HG03432 (cell line): ENCODE results near the gene RINT1.

Source experiments
- ATAC-seq: cut with Tn5 transposase; IDR thresholded peaks from one replicate; pipeline ENCODE4 v1.9.1; 2021; ENCODE audit warnings: mild to moderate bottlenecking, moderate library complexity; ENCODE audit not compliant: unreplicated experiment

Gene RINT1

DNA sequence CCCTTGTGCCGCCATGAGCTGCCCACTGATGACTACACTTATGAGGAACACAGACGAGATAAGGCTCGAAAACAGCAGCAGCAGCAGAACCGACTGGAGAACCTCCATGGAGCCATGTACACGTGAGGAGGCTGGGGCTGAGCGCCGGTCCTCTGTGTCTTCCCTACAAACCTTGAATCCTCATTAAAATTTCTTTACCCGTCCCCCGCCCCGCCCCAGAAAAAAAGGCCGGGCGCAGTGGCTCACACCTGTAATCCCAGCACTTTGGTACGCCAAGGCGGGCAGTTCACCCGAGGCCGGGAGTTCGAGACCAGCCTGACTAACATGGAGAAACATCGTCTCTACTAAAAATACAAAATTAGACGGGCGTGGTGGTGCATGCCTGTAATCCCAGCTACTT lies 1.5 kb upstream of the RINT1 start:
- no peak for ATAC-seq

DNA sequence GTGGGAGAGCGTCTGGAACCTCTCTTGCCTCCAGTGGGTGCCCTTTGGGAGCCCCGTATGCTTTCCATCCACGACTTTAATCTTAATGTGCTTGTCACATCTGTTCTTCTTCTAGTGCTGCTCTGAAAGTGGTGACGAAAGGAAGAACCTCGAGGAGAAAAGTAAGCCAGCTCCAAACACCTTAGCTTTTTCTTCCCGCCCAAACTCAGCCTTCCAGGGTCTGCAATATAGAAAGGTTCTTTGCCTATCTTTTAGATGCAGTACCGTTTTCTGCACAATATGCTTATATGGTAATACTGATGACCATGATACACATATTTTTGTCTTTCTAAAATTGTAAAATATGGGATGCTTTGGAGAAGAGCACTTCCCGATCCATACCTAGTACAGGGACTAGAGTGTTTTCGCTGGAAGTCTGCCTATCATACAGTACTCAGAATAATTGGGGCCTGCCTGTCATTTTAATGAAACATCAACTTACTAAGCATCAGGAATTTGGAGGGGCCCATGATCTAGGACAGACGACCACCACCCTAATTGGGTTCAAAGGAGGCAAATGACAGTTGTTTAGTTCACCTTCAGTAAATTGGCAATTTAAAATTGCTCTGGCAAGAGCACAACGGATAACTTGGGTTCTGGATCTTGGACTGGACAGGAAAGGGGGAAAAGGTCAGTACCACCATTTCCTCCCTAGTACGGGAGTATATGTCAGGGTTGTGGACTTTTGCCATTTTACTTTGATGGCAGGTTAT lies 884 bp downstream of the RINT1 start:
- no peak for ATAC-seq

- no peak for ATAC-seq
Measured at GRCh38 chr7:105538339-105538738, 6.3 kb downstream of the RINT1 start.

GRCh38 chr7:105559926-105560325 lies 27.9 kb downstream of the RINT1 start:
- ATAC-seq: no peak

- ATAC-seq: no peak
Measured at GRCh38 chr7:105565190-105565589, 33.2 kb downstream of the RINT1 start.

GRCh38 chr7:105567024-105567423 lies 35.0 kb downstream of the RINT1 start:
- ATAC-seq: no peak

GRCh38 chr7:105567821-105568220 lies 35.8 kb downstream of the RINT1 start:
- ATAC-seq: no peak

DNA sequence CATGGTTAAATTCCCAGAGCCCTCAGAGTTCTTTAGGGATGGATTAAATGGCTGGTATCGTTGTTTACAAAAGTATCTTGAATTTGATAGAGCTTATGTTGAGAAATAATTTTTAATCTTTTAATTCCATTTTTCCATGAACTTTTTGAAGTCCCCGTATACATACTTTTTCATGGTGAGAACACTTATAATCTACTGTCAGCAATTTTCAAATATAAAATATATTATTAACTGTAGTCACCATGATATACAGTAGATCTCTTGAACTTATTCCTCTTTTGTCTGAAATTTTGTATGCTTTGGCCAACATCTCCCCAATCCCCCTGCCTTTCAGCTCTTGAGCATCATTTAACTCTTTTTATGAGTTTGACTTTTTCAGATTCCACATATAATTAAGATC lies 39.9 kb downstream of the RINT1 start:
- ATAC-seq: no peak

DNA sequence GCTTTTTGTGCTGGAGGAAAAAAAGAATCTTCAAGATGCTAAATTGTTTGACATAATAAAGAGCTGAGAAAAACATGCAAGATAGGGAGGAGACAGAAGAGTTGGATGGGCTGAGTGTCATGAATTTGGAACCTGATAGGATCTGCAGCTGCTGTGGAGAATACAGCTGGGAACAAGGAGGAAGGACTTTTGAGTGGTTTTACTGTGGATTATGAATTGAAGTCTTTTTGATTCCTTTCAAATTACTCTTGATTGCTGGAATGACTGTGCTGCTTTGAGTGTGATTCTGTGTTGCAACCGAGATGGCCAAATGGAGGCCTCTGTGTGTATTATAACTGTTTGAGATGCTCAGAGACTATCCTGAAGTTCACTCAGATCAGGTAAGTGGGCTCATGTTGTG lies 45.2 kb downstream of the RINT1 start:
- no peak for ATAC-seq

GRCh38 chr7:105578496-105578895 lies 46.5 kb downstream of the RINT1 start:
- no peak for ATAC-seq

DNA sequence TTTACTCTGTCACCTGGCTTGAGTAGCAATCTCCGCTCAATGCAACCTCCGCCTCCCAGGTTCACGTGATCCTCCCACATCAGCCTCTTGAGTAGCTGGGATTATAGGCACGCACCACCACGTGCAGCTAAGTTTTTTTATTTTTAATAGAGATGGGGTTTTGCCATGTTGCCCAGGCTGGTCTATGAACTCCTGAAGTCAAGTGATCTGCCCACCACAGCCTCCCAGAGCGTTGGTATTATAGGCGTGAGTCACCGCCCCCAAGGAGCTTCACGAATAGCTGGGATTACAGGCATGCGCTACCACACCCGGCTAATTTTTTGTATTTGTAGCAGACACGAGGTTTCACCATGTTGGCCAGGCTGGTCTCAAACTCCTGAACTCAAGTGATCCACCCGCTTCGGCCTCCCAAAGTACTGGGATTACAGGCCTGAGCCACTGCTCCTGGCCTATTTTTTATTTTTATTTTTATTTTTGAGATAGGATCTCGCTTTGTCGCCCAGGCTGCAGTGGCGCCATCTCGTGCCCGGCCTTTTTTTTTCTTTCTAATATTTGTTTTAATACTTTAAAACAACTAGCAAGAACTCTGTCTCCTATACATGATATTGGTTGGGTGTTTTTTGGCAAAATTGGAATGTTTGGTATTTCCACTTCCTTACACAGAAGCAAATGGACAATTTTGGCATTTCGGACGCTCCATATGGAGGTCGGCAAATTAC lies 48.2 kb downstream of the RINT1 start:
- ATAC-seq: no peak

DNA sequence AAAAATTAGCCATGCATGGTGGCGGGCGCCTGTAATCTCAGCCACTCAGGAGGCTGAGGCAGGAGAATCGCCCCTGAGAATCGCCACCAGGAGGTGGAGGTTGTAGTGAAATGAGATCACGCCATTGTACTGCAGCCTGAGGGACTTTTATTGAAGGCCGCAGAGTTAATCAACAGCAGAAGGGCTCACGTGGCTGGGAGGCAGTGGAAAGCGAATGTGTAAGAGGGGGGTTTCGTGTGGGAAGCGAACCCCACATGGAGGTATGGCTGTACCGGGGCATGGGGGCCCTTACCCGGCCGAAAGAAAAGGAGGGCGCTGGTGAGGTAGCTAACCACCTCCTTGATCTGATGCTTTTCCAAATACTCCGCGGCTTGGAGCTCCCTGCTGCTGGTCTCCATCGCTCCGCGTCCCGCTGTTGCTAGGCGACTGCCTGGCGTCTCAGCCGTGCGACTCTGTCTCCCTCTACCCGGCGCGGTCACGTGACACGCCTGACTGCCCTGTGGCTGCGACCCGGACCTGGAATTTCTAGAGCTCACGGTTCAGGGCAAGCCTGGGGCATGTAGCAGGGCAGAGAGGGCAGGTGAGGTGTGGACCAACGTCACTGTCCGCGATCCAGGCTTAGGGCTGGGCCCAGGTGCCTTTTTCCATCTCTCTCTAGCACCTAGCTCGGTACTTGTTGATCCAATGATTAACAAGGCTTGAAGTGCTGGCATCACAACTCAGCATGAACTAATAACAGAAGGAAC lies 49.2 kb downstream of the RINT1 start, which contains the start of gene EFCAB10:
Gene EFCAB10 (minus strand): TSS at position 428 of the 746 bp plus-strand sequence. CDS start 30 bp downstream, at position 398.
- peak; percentile 90 for ATAC-seq

GRCh38 chr7:105583061-105583460 lies 51.1 kb downstream of the RINT1 start:
- no peak for ATAC-seq

DNA sequence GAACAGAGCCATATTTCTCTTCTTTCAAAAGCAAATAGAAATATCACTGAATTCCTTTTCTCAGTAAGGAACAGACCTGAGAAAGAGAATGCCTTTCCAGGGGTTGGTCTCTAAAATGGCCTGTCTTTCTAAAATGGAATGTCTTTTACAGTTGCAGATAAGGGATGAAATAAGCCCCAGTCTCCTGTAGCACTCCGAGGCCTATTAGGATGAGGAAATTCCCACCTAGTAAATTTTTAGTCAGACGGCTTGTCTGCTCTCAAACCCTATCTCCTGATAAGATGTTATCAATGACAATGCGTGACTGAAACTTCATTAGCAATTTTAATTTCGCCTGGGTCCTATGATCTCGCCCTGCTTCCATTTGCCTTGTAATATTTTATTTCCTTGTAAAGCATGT lies 52.2 kb downstream of the RINT1 start:
- ATAC-seq: no peak

GRCh38 chr7:105585850-105586500 lies 54.0 kb downstream of the RINT1 start:
- ATAC-seq: peak; percentile 34

DNA sequence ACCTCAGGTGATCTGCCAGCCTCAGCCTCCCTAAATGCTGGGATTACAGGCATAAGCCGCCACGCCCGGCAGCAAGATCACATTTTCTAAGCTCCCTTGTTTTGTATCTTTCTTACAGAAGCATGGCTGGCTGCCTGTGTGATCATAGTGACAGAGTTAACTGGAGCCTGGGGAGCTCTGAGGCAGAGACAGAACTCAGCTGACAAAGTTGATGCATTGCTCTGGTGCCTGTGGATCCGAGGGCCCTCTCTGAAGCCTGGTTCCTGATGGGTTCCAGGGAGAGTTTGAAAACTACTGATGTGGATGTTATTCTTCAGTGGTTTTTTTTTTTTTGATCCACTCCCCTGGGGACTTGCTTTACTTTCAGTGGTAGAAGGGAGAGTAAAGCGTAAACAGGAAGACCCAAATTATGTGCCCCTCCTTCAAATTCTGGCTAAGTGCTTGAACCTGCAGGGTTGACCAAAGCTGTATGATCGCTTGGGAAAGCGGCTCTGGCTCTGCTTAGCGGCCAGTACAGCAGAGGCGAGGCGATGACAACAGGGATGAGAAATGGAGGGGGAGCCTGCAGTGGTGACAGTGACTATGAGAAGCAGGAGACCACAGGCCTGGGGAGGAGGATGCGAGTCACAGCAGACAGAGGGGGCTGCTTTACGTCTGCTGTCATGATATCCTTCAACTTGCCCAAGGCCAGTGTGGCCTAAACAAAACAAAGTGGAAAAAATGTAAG lies 56.1 kb downstream of the RINT1 start:
- no peak for ATAC-seq

- peak; percentile 89 for ATAC-seq
Measured at GRCh38 chr7:105589356-105590077, 57.5 kb downstream of the RINT1 start.

DNA sequence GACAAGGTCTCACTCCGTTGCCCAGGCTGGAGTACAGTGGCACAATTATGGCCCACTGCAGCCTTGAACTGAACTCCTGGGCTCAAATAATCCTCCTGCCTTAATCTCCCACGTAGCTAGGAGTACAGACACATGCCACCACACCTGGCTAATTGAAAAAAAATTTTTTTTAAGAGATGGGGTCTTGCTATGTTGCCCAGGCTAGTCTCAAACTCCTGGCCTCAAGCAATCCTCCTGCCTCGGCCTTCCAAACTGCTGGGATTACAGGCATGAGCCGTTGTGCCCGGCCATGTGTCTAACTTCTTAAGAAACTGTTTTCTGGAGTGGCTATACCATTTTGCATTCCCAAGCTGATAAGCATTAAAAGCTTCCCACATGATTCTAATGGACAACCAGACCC lies 58.8 kb downstream of the RINT1 start:
- no peak for ATAC-seq

- no peak for ATAC-seq
Measured at GRCh38 chr7:105591522-105591921, 59.5 kb downstream of the RINT1 start.

GRCh38 chr7:105594034-105594433 lies 62.0 kb downstream of the RINT1 start:
- no peak for ATAC-seq
